OCI-LY3 (cell line): ENCODE data around the gene TTC16.

Source experiments
- H2AFZ ChIP-seq: fragments of 200-600, 300-600 bp; shearing (Covaris generic); 2 replicates; pipeline ENCODE4 v1.6.0; 2014; ENCODE audit warnings: antibody characterized with exemption, low read depth, low read length
- H3K27ac ChIP-seq: fragments of 200-600, 300-600 bp; sonication (generic); 2 replicates; pipeline ENCODE4 v1.5.1; 2014; ENCODE audit warnings: mild to moderate bottlenecking, low read length, moderate library complexity, mixed read lengths
- H3K27me3 ChIP-seq: fragments of 200-600, 300-600 bp; sonication (generic); 2 replicates; pipeline ENCODE4 v1.6.1; 2014; ENCODE audit warnings: low read depth, low read length, mixed read lengths
- H3K36me3 ChIP-seq: fragments of 200-600, 300-600 bp; sonication (generic); replicated peaks from 2 replicates; pipeline ENCODE3; 2014; ENCODE audit warnings: low read depth, low read length, mixed read lengths
- H3K4me1 ChIP-seq: fragments of 300-600, 200-600 bp; sonication (generic); 2 replicates; pipeline ENCODE4 v1.6.1; 2014; ENCODE audit warnings: low read length, mixed read lengths
- H3K4me2 ChIP-seq: fragments of 200-600, 300-600 bp; sonication (generic); 2 replicates; pipeline ENCODE4 v1.6.1; 2014; ENCODE audit warnings: low read length, mixed read lengths
- H3K4me3 ChIP-seq: fragments of 300-600, 200-600 bp; sonication (generic); 2 replicates; pipeline ENCODE4 v1.5.1; 2014; ENCODE audit warnings: antibody characterized with exemption, mild to moderate bottlenecking, low read length, moderate library complexity
- H3K79me2 ChIP-seq: fragments of 300-600, 200-600 bp; shearing (Covaris generic); 2 replicates; pipeline ENCODE4 v1.6.1; 2014; ENCODE audit warnings: mild to moderate bottlenecking, low read length, mixed read lengths
- H3K9ac ChIP-seq: fragments of 300-600, 200-600 bp; shearing (Covaris generic); 2 replicates; pipeline ENCODE4 v1.6.0; 2014; ENCODE audit warnings: mild to moderate bottlenecking, low read length, moderate library complexity
- H3K9me3 ChIP-seq: fragments of 200-600, 300-600 bp; shearing (Covaris generic); 2 replicates; pipeline ENCODE4 v1.6.1; 2014; ENCODE audit warnings: low read length, mixed read lengths; ENCODE audit not compliant: insufficient read depth
- H4K20me1 ChIP-seq: fragments of 200-600, 300-600 bp; sonication (generic); 2 replicates; pipeline ENCODE4 v1.6.1; 2016; ENCODE audit warnings: low read length, mixed read lengths; ENCODE audit not compliant: insufficient read depth
- EZH2phosphoT487 ChIP-seq: fragments of 200-600 bp; shearing (Covaris generic); IDR thresholded peaks from 2 replicates; pipeline ENCODE4 v1.6.1; 2018; ENCODE audit warnings: antibody characterized with exemption, mixed run types, low read depth
- TF ChIP-seq, protein P1 (sequence below): fragments of 200-600, 300-600 bp; sonication (generic); IDR thresholded peaks from 2 replicates; pipeline ENCODE4 v1.5.1; 2014; ENCODE audit warnings: antibody characterized with exemption, low read length, low read depth

TTC16 gene

DNA sequence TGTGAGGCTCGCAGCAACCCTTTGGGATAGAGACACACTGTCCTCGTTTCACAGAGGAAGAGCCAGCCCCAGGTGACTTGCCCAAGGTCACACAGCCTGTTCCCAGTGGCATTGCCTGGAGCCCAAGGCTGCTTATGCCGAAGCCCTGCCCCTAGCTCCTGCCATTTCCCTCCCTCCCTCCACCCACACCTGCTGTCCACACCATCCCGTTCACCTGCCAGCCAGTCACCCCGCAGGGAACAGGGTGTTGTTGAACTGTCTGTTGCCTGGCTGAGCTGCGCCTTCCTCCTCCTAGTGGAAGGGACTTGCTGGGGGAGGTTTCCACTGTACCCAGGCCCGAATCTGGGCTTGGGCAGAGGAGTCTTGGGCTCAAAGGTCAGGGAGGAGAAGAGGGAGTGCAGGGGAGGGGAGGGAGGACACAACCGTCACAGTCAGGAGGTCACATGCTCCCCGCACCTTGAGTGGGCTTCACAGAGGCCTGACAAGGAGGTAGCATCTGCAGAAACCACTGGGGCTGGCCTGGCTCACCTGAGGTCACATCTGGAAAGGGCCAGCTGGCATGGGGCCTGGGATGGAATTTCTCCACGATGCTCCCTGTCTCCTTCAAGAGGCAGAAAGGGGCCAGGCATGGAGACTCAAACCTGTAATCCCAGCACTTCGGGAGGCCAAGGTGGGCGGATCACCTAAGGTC, 6.3 kb downstream of the TTC16 start:
- H3K9me3 ChIP-seq: no peaks in the 10 kb centered on the region
- H3K79me2 ChIP-seq: no peaks in the 10 kb centered on the region
- no peak overlapping the region for H3K4me2 ChIP-seq
- no peak overlapping the region for H2AFZ ChIP-seq
- H3K9ac ChIP-seq: no peak overlapping the region
- H3K4me3 ChIP-seq: no peak overlapping the region
- TF ChIP-seq, protein P1, sequence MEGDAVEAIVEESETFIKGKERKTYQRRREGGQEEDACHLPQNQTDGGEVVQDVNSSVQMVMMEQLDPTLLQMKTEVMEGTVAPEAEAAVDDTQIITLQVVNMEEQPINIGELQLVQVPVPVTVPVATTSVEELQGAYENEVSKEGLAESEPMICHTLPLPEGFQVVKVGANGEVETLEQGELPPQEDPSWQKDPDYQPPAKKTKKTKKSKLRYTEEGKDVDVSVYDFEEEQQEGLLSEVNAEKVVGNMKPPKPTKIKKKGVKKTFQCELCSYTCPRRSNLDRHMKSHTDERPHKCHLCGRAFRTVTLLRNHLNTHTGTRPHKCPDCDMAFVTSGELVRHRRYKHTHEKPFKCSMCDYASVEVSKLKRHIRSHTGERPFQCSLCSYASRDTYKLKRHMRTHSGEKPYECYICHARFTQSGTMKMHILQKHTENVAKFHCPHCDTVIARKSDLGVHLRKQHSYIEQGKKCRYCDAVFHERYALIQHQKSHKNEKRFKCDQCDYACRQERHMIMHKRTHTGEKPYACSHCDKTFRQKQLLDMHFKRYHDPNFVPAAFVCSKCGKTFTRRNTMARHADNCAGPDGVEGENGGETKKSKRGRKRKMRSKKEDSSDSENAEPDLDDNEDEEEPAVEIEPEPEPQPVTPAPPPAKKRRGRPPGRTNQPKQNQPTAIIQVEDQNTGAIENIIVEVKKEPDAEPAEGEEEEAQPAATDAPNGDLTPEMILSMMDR: no peak
- H3K36me3 ChIP-seq: no peaks in the 10 kb centered on the region
- H3K4me1 ChIP-seq: no peaks in the 10 kb centered on the region
- no peak overlapping the region for H3K27ac ChIP-seq
- no peaks in the 10 kb centered on the region for H4K20me1 ChIP-seq
- H3K27me3 ChIP-seq: peaks cover 4% of the 10 kb centered on the region

DNA sequence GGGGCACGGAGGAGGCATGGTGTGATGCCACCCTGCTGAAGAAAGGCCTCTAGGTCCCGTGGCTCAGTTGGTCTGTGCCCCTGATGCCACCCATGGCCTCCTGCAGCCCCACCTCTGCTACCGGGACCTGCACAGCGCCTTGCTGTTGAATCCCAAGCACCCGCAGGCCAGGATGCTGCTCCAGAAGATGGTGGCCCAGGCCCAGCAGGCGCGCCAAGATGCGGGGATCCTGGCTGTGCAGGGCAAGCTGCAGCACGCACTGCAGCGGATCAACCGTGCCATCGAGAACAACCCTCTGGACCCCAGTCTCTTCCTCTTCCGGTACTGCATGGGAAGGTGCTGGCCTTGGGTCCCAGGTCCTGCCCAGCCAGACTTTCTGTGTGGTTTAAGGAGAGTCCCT, 7.1 kb downstream of the TTC16 start:
- Histone ChIP-seq H3K9me3 (no peaks in the 10 kb centered on the region), H3K4me1 (no peaks in the 10 kb centered on the region), H2AFZ (no peak overlapping the region), H4K20me1 (no peaks in the 10 kb centered on the region), H3K9ac (no peak overlapping the region), H3K36me3 (no peaks in the 10 kb centered on the region), H3K4me3 (no peak overlapping the region), H3K27ac (no peak overlapping the region), H3K79me2 (no peaks in the 10 kb centered on the region), H3K4me2 (no peak overlapping the region), H3K27me3 (peaks cover 4% of the 10 kb centered on the region)
- TF ChIP-seq EZH2phosphoT487: no peak
- TF ChIP-seq, protein P1: no peak

DNA sequence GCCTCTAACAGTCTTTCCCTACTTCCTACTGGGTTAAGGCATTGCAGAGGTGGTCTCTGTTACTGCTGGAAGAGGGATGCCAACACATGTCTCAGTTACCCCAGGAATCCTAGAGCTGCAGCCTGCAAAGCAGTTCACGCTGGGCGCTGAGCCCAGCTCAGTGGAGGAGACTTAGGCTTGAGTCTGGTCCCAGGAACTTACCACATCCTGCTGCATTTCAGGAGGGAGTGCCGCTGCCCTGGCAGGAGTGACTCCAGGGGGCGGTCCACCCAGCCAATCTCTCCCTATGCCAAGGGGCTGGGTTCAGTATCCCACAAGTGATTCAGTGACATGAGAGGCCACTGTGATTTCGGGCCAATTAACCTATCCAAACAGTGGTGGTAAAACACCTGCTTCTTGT, 7.6 kb downstream of the TTC16 start:
- H3K27ac ChIP-seq: no peak overlapping the region
- no peaks in the 10 kb centered on the region for H3K4me1 ChIP-seq
- no peak overlapping the region for H3K4me2 ChIP-seq
- no peak overlapping the region for H3K4me3 ChIP-seq
- H3K9me3 ChIP-seq: no peaks in the 10 kb centered on the region
- no peak overlapping the region for H2AFZ ChIP-seq
- peaks cover 4% of the 10 kb centered on the region for H3K27me3 ChIP-seq
- no peaks in the 10 kb centered on the region for H4K20me1 ChIP-seq
- no peak overlapping the region for H3K9ac ChIP-seq
- no peaks in the 10 kb centered on the region for H3K36me3 ChIP-seq
- TF ChIP-seq, protein P1: no peak
- no peaks in the 10 kb centered on the region for H3K79me2 ChIP-seq

DNA sequence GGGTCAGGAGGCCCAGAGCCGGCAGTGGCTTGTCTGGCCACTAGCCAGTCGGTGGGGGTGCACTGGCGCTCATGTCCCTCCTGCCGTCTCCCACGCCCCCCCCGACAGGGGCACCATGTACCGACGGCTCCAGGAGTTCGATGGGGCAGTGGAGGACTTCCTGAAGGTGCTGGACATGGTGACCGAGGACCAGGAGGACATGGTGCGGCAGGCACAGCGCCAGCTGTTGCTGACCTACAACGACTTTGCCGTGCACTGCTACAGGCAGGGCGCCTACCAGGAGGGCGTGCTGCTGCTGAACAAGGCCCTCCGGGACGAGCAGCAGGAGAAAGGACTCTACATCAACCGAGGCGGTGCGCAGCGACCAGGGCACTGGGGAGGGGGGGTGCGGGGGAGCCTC, 8.1 kb downstream of the TTC16 start:
- no peak for TF ChIP-seq EZH2phosphoT487
- TF ChIP-seq, protein P1: no peak
- Histone ChIP-seq H3K9ac (no peak overlapping the region), H3K36me3 (no peaks in the 10 kb centered on the region), H3K4me3 (no peak overlapping the region), H4K20me1 (no peaks in the 10 kb centered on the region), H3K27me3 (peaks cover 4% of the 10 kb centered on the region), H2AFZ (no peak overlapping the region), H3K79me2 (no peaks in the 10 kb centered on the region), H3K27ac (no peak overlapping the region), H3K4me2 (no peak overlapping the region), H3K9me3 (no peaks in the 10 kb centered on the region), H3K4me1 (no peaks in the 10 kb centered on the region)
